ENCODE data around the gene RFK.

DNA sequence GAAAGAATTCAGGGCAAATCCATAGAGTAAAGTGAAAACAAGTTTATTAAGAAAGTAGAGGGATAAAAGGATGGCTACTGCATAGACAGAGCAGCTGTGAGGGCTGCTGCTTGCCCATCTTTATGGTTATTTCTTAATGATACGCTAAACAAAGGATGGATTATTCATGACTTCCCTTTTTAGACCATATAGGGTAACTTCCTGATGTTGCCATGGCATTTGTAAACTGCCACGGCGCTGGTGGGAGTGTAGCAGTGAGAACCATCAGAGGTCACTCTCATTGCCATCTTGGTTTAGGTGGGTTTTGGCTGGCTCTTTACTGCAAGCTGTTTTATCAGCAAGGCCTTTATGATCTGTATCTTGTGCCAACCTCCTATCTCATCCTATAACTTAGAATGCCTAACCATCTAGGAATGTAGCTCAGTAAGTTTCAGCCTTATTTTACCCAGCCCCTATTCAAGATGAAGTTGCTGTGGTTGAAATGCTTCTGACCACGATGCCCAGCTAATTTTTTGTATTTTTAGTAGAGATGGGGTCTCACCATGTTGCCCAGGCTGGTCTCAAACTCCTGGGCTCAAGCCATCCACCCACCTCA lies 42.1 kb downstream of the RFK start:
- TF ChIP-seq HCFC1 (IDR thresholded peaks at IDR 0.05; ENCODE audit: low read depth, low read length): no peak
- TF ChIP-seq KAT2B (IDR thresholded peaks at IDR 0.05; ENCODE audit: borderline replicate concordance, low read depth, low read length): no peak
- no peak for TF ChIP-seq PAWR (CRISPR knock-in tag; IDR thresholded peaks at IDR 0.05; ENCODE audit: borderline replicate concordance)
- no peak for TF ChIP-seq POLR2A (IDR thresholded peaks at IDR 0.05; ENCODE audit: insufficient read depth in 1 of 2, low read depth in 2 of 2, low read length in 2 of 2)
- no peak for TF ChIP-seq EZH2 (conservative IDR thresholded peaks at IDR 0.05; ENCODE audit: low read depth, low read length)
- no peak for TF ChIP-seq SETDB1 (CRISPR knock-in tag; IDR thresholded peaks at IDR 0.05; ENCODE audit: borderline replicate concordance)
- TF ChIP-seq, protein P1, sequence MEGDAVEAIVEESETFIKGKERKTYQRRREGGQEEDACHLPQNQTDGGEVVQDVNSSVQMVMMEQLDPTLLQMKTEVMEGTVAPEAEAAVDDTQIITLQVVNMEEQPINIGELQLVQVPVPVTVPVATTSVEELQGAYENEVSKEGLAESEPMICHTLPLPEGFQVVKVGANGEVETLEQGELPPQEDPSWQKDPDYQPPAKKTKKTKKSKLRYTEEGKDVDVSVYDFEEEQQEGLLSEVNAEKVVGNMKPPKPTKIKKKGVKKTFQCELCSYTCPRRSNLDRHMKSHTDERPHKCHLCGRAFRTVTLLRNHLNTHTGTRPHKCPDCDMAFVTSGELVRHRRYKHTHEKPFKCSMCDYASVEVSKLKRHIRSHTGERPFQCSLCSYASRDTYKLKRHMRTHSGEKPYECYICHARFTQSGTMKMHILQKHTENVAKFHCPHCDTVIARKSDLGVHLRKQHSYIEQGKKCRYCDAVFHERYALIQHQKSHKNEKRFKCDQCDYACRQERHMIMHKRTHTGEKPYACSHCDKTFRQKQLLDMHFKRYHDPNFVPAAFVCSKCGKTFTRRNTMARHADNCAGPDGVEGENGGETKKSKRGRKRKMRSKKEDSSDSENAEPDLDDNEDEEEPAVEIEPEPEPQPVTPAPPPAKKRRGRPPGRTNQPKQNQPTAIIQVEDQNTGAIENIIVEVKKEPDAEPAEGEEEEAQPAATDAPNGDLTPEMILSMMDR (CRISPR knock-in tag; IDR thresholded peaks at IDR 0.05): no peak
- TF ChIP-seq ZNF773 (CRISPR knock-in tag; IDR thresholded peaks at IDR 0.05; ENCODE audit: borderline replicate concordance): no peak
- TF ChIP-seq POLR2AphosphoS5 (IDR thresholded peaks at IDR 0.05; ENCODE audit: low read depth, low read length): no peak
- no peak for TF ChIP-seq HOXA9 (CRISPR knock-in tag; IDR thresholded peaks at IDR 0.05; ENCODE audit: borderline replicate concordance)
- TF ChIP-seq CEBPB (IDR thresholded peaks at IDR 0.05; ENCODE audit: borderline replicate concordance, low read depth, low read length): no peak

Measured in HepG2 (cell line).